H9 (cell line): ENCODE data around the gene CTCFL. TPM values are rescaled to one million over a fixed set of nuclear protein-coding genes. Genes with fewer than 3 reads are reported as not detected.

Experiments used
- DNase-seq: peaks from one replicate; pipeline ENCODE4 v3.0.0-alpha.2; 2017
- H2AFZ ChIP-seq: one replicate; pipeline ENCODE4 v1.6.1; 2013; ENCODE audit warnings: mild to moderate bottlenecking, low read length, control low read depth, moderate library complexity
- H2AK5ac ChIP-seq: 2 replicates; pipeline ENCODE4 v1.6.1; 2013; ENCODE audit warnings: low read length, control low read depth, mixed read lengths; ENCODE audit not compliant: insufficient read length
- H2BK120ac ChIP-seq: one replicate; pipeline ENCODE4 v1.6.1; 2013; ENCODE audit warnings: low read depth, mild to moderate bottlenecking, low read length, control low read depth, inconsistent platforms; ENCODE audit not compliant: poor library complexity, severe bottlenecking
- H2BK12ac ChIP-seq: 2 replicates; pipeline ENCODE4 v1.6.1; 2013; ENCODE audit warnings: low read length, control low read depth, mixed read lengths, low read depth; ENCODE audit not compliant: insufficient read length
- H2BK15ac ChIP-seq: 2 replicates; pipeline ENCODE4 v1.6.1; 2013; ENCODE audit warnings: low read depth, low read length, control low read depth
- H2BK20ac ChIP-seq: one replicate; pipeline ENCODE4 v1.6.1; 2013; ENCODE audit warnings: low read depth, mild to moderate bottlenecking, low read length, control low read depth, inconsistent platforms; ENCODE audit not compliant: poor library complexity, severe bottlenecking
- H2BK5ac ChIP-seq: 2 replicates; pipeline ENCODE4 v1.6.1; 2013; ENCODE audit warnings: low read length, control low read depth, mixed read lengths; ENCODE audit not compliant: insufficient read length
- H3K14ac ChIP-seq: 2 replicates; pipeline ENCODE4 v1.6.1; 2013; ENCODE audit warnings: low read length, control low read depth; ENCODE audit not compliant: insufficient read depth
- H3K18ac ChIP-seq: 2 replicates; pipeline ENCODE4 v1.6.1; 2013; ENCODE audit warnings: low read depth, mild to moderate bottlenecking, mixed read lengths, low read length, control low read depth; ENCODE audit not compliant: insufficient read length
- H3K23ac ChIP-seq: 2 replicates; pipeline ENCODE4 v1.6.1; 2013; ENCODE audit warnings: low read length, control low read depth, mixed read lengths, low read depth; ENCODE audit not compliant: insufficient read length
- H3K23me2 ChIP-seq: 2 replicates; pipeline ENCODE4 v1.6.1; 2013; ENCODE audit warnings: low read depth, mild to moderate bottlenecking, mixed read lengths, low read length, control low read depth; ENCODE audit not compliant: insufficient read length, poor library complexity, severe bottlenecking
- H3K27ac ChIP-seq: 2 replicates; pipeline ENCODE4 v1.5.1; 2013; ENCODE audit warnings: low read length, control low read depth, mixed read lengths, low read depth; ENCODE audit not compliant: insufficient read length
- H3K27me3 ChIP-seq: 2 replicates; pipeline ENCODE4 v1.6.1; 2013; ENCODE audit warnings: low read length, control low read depth, inconsistent platforms; ENCODE audit not compliant: insufficient read depth
- H3K4ac ChIP-seq: 2 replicates; pipeline ENCODE4 v1.6.1; 2013; ENCODE audit warnings: low read depth, mild to moderate bottlenecking, control low read depth, inconsistent platforms, low read length, moderate library complexity
- H3K4me1 ChIP-seq: 2 replicates; pipeline ENCODE4 v1.6.1; 2013; ENCODE audit warnings: low read length, control low read depth, inconsistent platforms; ENCODE audit not compliant: insufficient read depth
- H3K4me2 ChIP-seq: 2 replicates; pipeline ENCODE4 v1.6.1; 2013; ENCODE audit warnings: low read length, control low read depth, mixed read lengths; ENCODE audit not compliant: insufficient read length, insufficient read depth
- H3K56ac ChIP-seq: 2 replicates; pipeline ENCODE4 v1.6.1; 2013; ENCODE audit warnings: low read depth, mild to moderate bottlenecking, mixed read lengths, low read length, control low read depth; ENCODE audit not compliant: insufficient read length
- H3K79me1 ChIP-seq: 2 replicates; pipeline ENCODE4 v1.6.1; 2013; ENCODE audit warnings: low read depth, mild to moderate bottlenecking, moderate library complexity, low read length, control low read depth, inconsistent platforms; ENCODE audit not compliant: insufficient read depth, poor library complexity, severe bottlenecking
- H3K79me2 ChIP-seq: 2 replicates; pipeline ENCODE4 v1.6.1; 2013; ENCODE audit warnings: low read length, control low read depth, inconsistent platforms; ENCODE audit not compliant: insufficient read depth
- H3K9ac ChIP-seq: 2 replicates; pipeline ENCODE4 v1.6.1; 2013; ENCODE audit warnings: low read length, control low read depth, mixed read lengths; ENCODE audit not compliant: insufficient read length; ENCODE audit errors: extremely low read depth
- H3K9me3 ChIP-seq: one replicate; pipeline ENCODE4 v1.6.1; 2013; ENCODE audit warnings: low read depth, low read length, inconsistent platforms; ENCODE audit not compliant: control insufficient read depth
- H3T11ph ChIP-seq: one replicate; pipeline ENCODE4 v1.6.1; 2013; ENCODE audit warnings: mild to moderate bottlenecking, low read length, control low read depth, inconsistent platforms
- H4K20me1 ChIP-seq: one replicate; pipeline ENCODE4 v1.6.1; 2013; ENCODE audit not compliant: control insufficient read depth, insufficient read length, insufficient read depth
- H4K5ac ChIP-seq: 2 replicates; pipeline ENCODE4 v1.6.1; 2013; ENCODE audit warnings: low read depth, mild to moderate bottlenecking, mixed read lengths, low read length, control low read depth; ENCODE audit not compliant: insufficient read length
- H4K8ac ChIP-seq: replicated peaks from 2 replicates; pipeline ENCODE4 v1.6.1; 2013; ENCODE audit warnings: low read length, control low read depth, mixed read lengths, low read depth; ENCODE audit not compliant: insufficient read length
- H4K91ac ChIP-seq: 2 replicates; pipeline ENCODE4 v1.6.1; 2013; ENCODE audit warnings: low read depth, mild to moderate bottlenecking, moderate library complexity, mixed read lengths, low read length, control low read depth; ENCODE audit not compliant: insufficient read length
- H3K27ac Mint-ChIP-seq, 3 experiments: 2 replicates in 2 of 3; 3 replicates in 1 of 3; pipeline ENCODE4 v1.8.0; 2020 to 2021; ENCODE audit warnings: mixed read lengths in 3 of 3, mild to moderate bottlenecking in 1 of 3, moderate library complexity in 1 of 3
- H3K27me3 Mint-ChIP-seq: 2 replicates; pipeline ENCODE4 v1.8.0; 2021; ENCODE audit warnings: low read depth, mild to moderate bottlenecking, moderate library complexity, mixed read lengths
- H3K36me3 Mint-ChIP-seq, 3 experiments: 2 replicates in 2 of 3; 3 replicates in 1 of 3; pipeline ENCODE4 v1.8.0; 2020 to 2021; ENCODE audit warnings: low read depth in 3 of 3, mixed read lengths in 3 of 3; ENCODE audit not compliant: insufficient read depth in 1 of 3
- H3K4me1 Mint-ChIP-seq, 2 experiments: 2 replicates each; pipeline ENCODE4 v1.8.0; 2020; ENCODE audit warnings: mixed read lengths in 2 of 2
- H3K4me3 Mint-ChIP-seq, 2 experiments: 2 replicates in 1 of 2; 3 replicates in 1 of 2; pipeline ENCODE4 v1.8.0; 2020 to 2021; ENCODE audit warnings: mild to moderate bottlenecking in 2 of 2, mixed read lengths in 2 of 2, moderate library complexity in 1 of 2
- H3K9me3 Mint-ChIP-seq, 2 experiments: 2 replicates in 1 of 2; 3 replicates in 1 of 2; pipeline ENCODE4 v1.8.0; 2020; ENCODE audit warnings: mild to moderate bottlenecking in 2 of 2, mixed read lengths in 2 of 2, moderate library complexity in 1 of 2
- WGBS: extraction: QIAGEN DNeasy Blood & Tissue Kit; methylation state at CpG from one replicate; pipeline ENCODE4 v1.1.7; 2013; ENCODE audit warnings: missing lambda C conversion rate, low lambda C conversion rate, mixed read lengths; ENCODE audit not compliant: insufficient read length; ENCODE audit errors: extremely low coverage; 5-methylcytosine and 5-hydroxymethylcytosine counted together
- total RNA-seq: library from RNA; stranded (reverse); gene quantifications from 2 replicates; pipeline ENCODE4 v1.2.1, GENCODE V29; 2021
- TF ChIP-seq, protein P1 (sequence below): fragments of 200-600 bp; sonication (generic); conservative IDR thresholded peaks from 3 replicates; pipeline ENCODE4 v1.8.0; 2021; ENCODE audit warnings: antibody characterized with exemption, mild to moderate bottlenecking

Gene CTCFL
- total RNA-seq, 1 experiment from 2014 or later, result 0.90 TPM

DNA sequence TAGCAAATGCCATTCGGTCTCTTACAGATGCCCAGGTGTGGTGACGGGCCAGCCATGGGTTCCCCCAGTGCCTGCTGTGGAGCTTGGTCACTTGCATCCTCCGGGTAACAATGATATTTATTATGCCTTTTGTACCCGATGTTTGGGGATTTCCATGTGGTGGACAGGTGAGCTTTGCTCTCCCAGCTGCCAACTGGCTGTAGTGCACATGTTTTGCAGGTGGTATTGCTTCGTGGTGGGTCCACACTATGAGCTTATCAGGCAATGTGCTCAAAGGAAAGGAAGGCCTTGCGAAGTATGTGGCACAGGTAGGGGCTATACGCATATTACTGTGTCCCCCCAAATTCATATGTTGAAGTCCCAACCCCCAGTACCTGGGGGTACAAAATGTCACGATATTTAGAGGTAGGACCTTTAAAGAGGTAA lies 4.2 kb upstream of the CTCFL start:
- H3T11ph ChIP-seq, result no peak overlapping the region
- no peak overlapping the region for H3K56ac ChIP-seq
- no peak overlapping the region for H2BK15ac ChIP-seq
- H3K27me3 Mint-ChIP-seq, result peaks cover 15% of the 10 kb centered on the region
- no peaks in the 10 kb centered on the region for H3K23me2 ChIP-seq
- H2BK120ac ChIP-seq, result no peak overlapping the region
- H3K27me3 ChIP-seq, result no peaks in the 10 kb centered on the region
- H4K5ac ChIP-seq, result no peak overlapping the region
- peaks cover 0 to 7% (median 0%) of the 10 kb centered on the region in 3 experiments; a peak in 4 of 7 replicates for H3K36me3 Mint-ChIP-seq
- H2BK12ac ChIP-seq, result no peak overlapping the region
- H2BK20ac ChIP-seq, result no peak overlapping the region
- H4K20me1 ChIP-seq, result no peaks in the 10 kb centered on the region
- no peak overlapping the region for H3K4ac ChIP-seq
- WGBS, result no CpG with 5 or more reads among the region's 8 CpGs
- TF ChIP-seq, protein P1, sequence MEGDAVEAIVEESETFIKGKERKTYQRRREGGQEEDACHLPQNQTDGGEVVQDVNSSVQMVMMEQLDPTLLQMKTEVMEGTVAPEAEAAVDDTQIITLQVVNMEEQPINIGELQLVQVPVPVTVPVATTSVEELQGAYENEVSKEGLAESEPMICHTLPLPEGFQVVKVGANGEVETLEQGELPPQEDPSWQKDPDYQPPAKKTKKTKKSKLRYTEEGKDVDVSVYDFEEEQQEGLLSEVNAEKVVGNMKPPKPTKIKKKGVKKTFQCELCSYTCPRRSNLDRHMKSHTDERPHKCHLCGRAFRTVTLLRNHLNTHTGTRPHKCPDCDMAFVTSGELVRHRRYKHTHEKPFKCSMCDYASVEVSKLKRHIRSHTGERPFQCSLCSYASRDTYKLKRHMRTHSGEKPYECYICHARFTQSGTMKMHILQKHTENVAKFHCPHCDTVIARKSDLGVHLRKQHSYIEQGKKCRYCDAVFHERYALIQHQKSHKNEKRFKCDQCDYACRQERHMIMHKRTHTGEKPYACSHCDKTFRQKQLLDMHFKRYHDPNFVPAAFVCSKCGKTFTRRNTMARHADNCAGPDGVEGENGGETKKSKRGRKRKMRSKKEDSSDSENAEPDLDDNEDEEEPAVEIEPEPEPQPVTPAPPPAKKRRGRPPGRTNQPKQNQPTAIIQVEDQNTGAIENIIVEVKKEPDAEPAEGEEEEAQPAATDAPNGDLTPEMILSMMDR, result no peak
- no peak overlapping the region for H2AK5ac ChIP-seq
- no peak overlapping the region for H2AFZ ChIP-seq
- no peaks in the 10 kb centered on the region for H3K79me2 ChIP-seq
- H3K79me1 ChIP-seq, result no peaks in the 10 kb centered on the region
- peaks cover 3 to 8% of the 10 kb centered on the region in 2 experiments; a peak in 3 of 4 replicates for H3K4me1 Mint-ChIP-seq
- no peak overlapping the region for H4K91ac ChIP-seq
- no peak overlapping the region for H3K23ac ChIP-seq
- H3K4me1 ChIP-seq, result no peaks in the 10 kb centered on the region
- H3K27ac Mint-ChIP-seq, result no peak overlapping the region
- H2BK5ac ChIP-seq, result no peak overlapping the region
- no peak for DNase-seq
- no peak overlapping the region; the same call in 1 of the 2 replicates for H3K14ac ChIP-seq
- H4K8ac ChIP-seq, result no peak overlapping the region
- peaks cover 8 to 13% of the 10 kb centered on the region in 2 experiments; a peak in 4 of 5 replicates for H3K9me3 Mint-ChIP-seq
- H3K9me3 ChIP-seq, result no peaks in the 10 kb centered on the region
- H3K4me3 Mint-ChIP-seq, result no peak overlapping the region
- no peak overlapping the region for H3K27ac ChIP-seq
- no peak overlapping the region for H3K4me2 ChIP-seq
- no peak overlapping the region for H3K18ac ChIP-seq
- H3K9ac ChIP-seq, result no peak overlapping the region
